ENCODE results near the gene MESP2. TPM values are rescaled to one million over a fixed set of nuclear protein-coding genes. Genes with fewer than 3 reads are reported as not detected.

MESP2 gene
- total RNA-seq, 1 experiment from 2014 or later = 0.28 TPM

GRCh38 chr15:89790661-89791060, 14.5 kb downstream of the MESP2 start:
- H3K9me3 ChIP-seq (ENCODE audit: control insufficient read depth, low read depth, low read length) = no peaks in the 10 kb centered on the region
- no peak overlapping the region; the same call in 1 of the 2 replicates for H3K14ac ChIP-seq (ENCODE audit: insufficient read depth, low read length)
- H2BK12ac ChIP-seq (ENCODE audit: insufficient read length, low read depth, low read length) = no peak overlapping the region
- peaks cover 7% of the 10 kb centered on the region for H3K27me3 Mint-ChIP-seq (ENCODE audit: low read depth)
- WGBS (ENCODE audit: extremely low coverage, insufficient read length, low lambda C conversion rate) = no CpG with 5 or more reads among the region's 16 CpGs
- H3K23me2 ChIP-seq (ENCODE audit: insufficient read length, low read depth, low read length, poor library complexity, severe bottlenecking) = no peaks in the 10 kb centered on the region
- no peak overlapping the region for H3K27ac Mint-ChIP-seq
- no peak overlapping the region for H3K27ac ChIP-seq (ENCODE audit: insufficient read length, low read depth, low read length)
- no peak overlapping the region for H4K5ac ChIP-seq (ENCODE audit: insufficient read length, low read depth, low read length)
- no peak overlapping the region for H3K56ac ChIP-seq (ENCODE audit: insufficient read length, low read depth, low read length)
- no peak overlapping the region for H2BK20ac ChIP-seq (ENCODE audit: low read depth, low read length, poor library complexity, severe bottlenecking)
- H4K91ac ChIP-seq (ENCODE audit: insufficient read length, low read depth, low read length) = no peak overlapping the region
- H3K36me3 Mint-ChIP-seq (ENCODE audit: insufficient read depth in 1 of 3, low read depth in 3 of 3) = peaks cover 4 to 9% (median 5%) of the 10 kb centered on the region in 3 experiments; a peak in 5 of 7 replicates
- H3K4me1 ChIP-seq (ENCODE audit: insufficient read depth, low read length) = no peaks in the 10 kb centered on the region
- H3K27me3 ChIP-seq (ENCODE audit: insufficient read depth, low read length) = no peaks in the 10 kb centered on the region
- H2BK15ac ChIP-seq (ENCODE audit: low read depth, low read length) = no peak overlapping the region
- no peak overlapping the region for H3K18ac ChIP-seq (ENCODE audit: insufficient read length, low read depth, low read length)
- no peak overlapping the region for H3K4me2 ChIP-seq (ENCODE audit: insufficient read depth, insufficient read length, low read length)
- H3K79me1 ChIP-seq (ENCODE audit: insufficient read depth, low read depth, low read length, poor library complexity, severe bottlenecking) = no peaks in the 10 kb centered on the region
- no peak overlapping the region for H3K9ac ChIP-seq (ENCODE audit: extremely low read depth, insufficient read length, low read length)
- no peak overlapping the region for H3K23ac ChIP-seq (ENCODE audit: insufficient read length, low read depth, low read length)
- no peaks in the 10 kb centered on the region for H4K20me1 ChIP-seq (ENCODE audit: control insufficient read depth, insufficient read depth, insufficient read length)
- no peak for TF ChIP-seq CTCF (conservative IDR thresholded peaks at IDR 0.05)
- no peak overlapping the region for H2BK5ac ChIP-seq (ENCODE audit: insufficient read length, low read length)
- DNase-seq = no peak
- H4K8ac ChIP-seq (replicated peaks; ENCODE audit: insufficient read length, low read depth, low read length) = no peak overlapping the region
- H3T11ph ChIP-seq (ENCODE audit: low read length) = no peak overlapping the region
- H3K4me3 Mint-ChIP-seq = no peak overlapping the region
- H2AK5ac ChIP-seq (ENCODE audit: insufficient read length, low read length) = no peak overlapping the region
- H2AFZ ChIP-seq (ENCODE audit: low read length) = no peak overlapping the region
- no peak overlapping the region for H3K4ac ChIP-seq (ENCODE audit: low read depth, low read length)
- H3K9me3 Mint-ChIP-seq = peaks cover 9 to 12% of the 10 kb centered on the region in 2 experiments
- H3K79me2 ChIP-seq (ENCODE audit: insufficient read depth, low read length) = no peaks in the 10 kb centered on the region
- H3K4me1 Mint-ChIP-seq = no peaks in the 10 kb centered on the region
- H2BK120ac ChIP-seq (ENCODE audit: low read depth, low read length, poor library complexity, severe bottlenecking) = no peak overlapping the region
